ENCODE data around the gene NCKAP1.
"Not testable (repeated sequence)": the region's sequence is repeated elsewhere in the genome, so short reads cannot be mapped to it uniquely, and the experiment has no call there.

Gene NCKAP1

GRCh38 chr2:183025993-183026392 is 12.3 kb downstream of the NCKAP1 start:
- no peak for ATAC-seq
- DNase-seq (ENCODE audit: low spot score in 2 of 2), result no peak
- no peaks in the 10 kb centered on the region for H3K9me3 Mint-ChIP-seq
- no peak overlapping the region for H3K27ac Mint-ChIP-seq
- no peaks in the 10 kb centered on the region for H3K4me1 Mint-ChIP-seq
- H3K36me3 Mint-ChIP-seq, result peaks cover 7% of the 10 kb centered on the region
- H3K4me3 Mint-ChIP-seq, result no peak overlapping the region

- no peak for DNase-seq (ENCODE audit: low spot score in 2 of 2)
- H3K4me3 Mint-ChIP-seq, result no peak overlapping the region
Measured at GRCh38 chr2:183024339-183025095, 13.7 kb downstream of the NCKAP1 start.

GRCh38 chr2:183022711-183023110 is 15.5 kb downstream of the NCKAP1 start:
- H3K4me1 Mint-ChIP-seq, result no peaks in the 10 kb centered on the region
- H3K9me3 Mint-ChIP-seq, result no peaks in the 10 kb centered on the region
- no peak for DNase-seq (ENCODE audit: low spot score in 2 of 2)
- H3K36me3 Mint-ChIP-seq, result peaks cover 13% of the 10 kb centered on the region
- no peak for ATAC-seq
- H3K4me3 Mint-ChIP-seq, result no peak overlapping the region
- H3K27ac Mint-ChIP-seq, result no peak overlapping the region

More at GRCh38 chr2:183024339-183025095, 13.7 kb downstream of the NCKAP1 start:
- no peak overlapping the region for H3K27ac Mint-ChIP-seq
- no peaks in the 10 kb centered on the region for H3K9me3 Mint-ChIP-seq
- H3K4me1 Mint-ChIP-seq, result no peaks in the 10 kb centered on the region
- ATAC-seq, result no peak
- H3K36me3 Mint-ChIP-seq, result peaks cover 13% of the 10 kb centered on the region

GRCh38 chr2:183021613-183022012 is 16.6 kb downstream of the NCKAP1 start:
- no peaks in the 10 kb centered on the region for H3K4me1 Mint-ChIP-seq
- DNase-seq (ENCODE audit: low spot score in 2 of 2), result no peak
- H3K36me3 Mint-ChIP-seq, result peaks cover 13% of the 10 kb centered on the region
- ATAC-seq, result no peak
- H3K27ac Mint-ChIP-seq, result no peak overlapping the region
- no peak overlapping the region for H3K4me3 Mint-ChIP-seq
- no peaks in the 10 kb centered on the region for H3K9me3 Mint-ChIP-seq

- DNase-seq (ENCODE audit: low spot score in 2 of 2) (no peak), ATAC-seq (no peak)
- peaks cover 13% of the 10 kb centered on the region for H3K36me3 Mint-ChIP-seq
- no peaks in the 10 kb centered on the region for H3K9me3 Mint-ChIP-seq
- no peaks in the 10 kb centered on the region for H3K4me1 Mint-ChIP-seq
- no peak overlapping the region for H3K4me3 Mint-ChIP-seq
- no peak overlapping the region for H3K27ac Mint-ChIP-seq
Measured at GRCh38 chr2:183019718-183020442, 18.4 kb downstream of the NCKAP1 start.

GRCh38 chr2:183017845-183018244 is 20.4 kb downstream of the NCKAP1 start:
- H3K36me3 Mint-ChIP-seq; H3K9me3 Mint-ChIP-seq; H3K4me3 Mint-ChIP-seq; DNase-seq (ENCODE audit: low spot score in 2 of 2); H3K4me1 Mint-ChIP-seq; ATAC-seq; H3K27ac Mint-ChIP-seq: not testable (repeated sequence)

- Mint-ChIP-seq H3K9me3 (no peaks in the 10 kb centered on the region), H3K4me3 (no peak overlapping the region), H3K36me3 (no peaks in the 10 kb centered on the region), H3K4me1 (no peaks in the 10 kb centered on the region), H3K27ac (no peak overlapping the region)
- DNase-seq (ENCODE audit: low spot score in 2 of 2) (no peak), ATAC-seq (no peak)
Measured at GRCh38 chr2:183014005-183014404, 24.3 kb downstream of the NCKAP1 start.

- Mint-ChIP-seq H3K9me3 (no peaks in the 10 kb centered on the region), H3K36me3 (no peaks in the 10 kb centered on the region), H3K4me1 (no peaks in the 10 kb centered on the region), H3K27ac (no peak overlapping the region), H3K4me3 (no peak overlapping the region)
- ATAC-seq (no peak), DNase-seq (ENCODE audit: low spot score in 2 of 2) (no peak)
Measured at GRCh38 chr2:183011743-183012142, 26.5 kb downstream of the NCKAP1 start.

- Mint-ChIP-seq H3K27ac (no peak overlapping the region), H3K4me1 (no peaks in the 10 kb centered on the region), H3K36me3 (no peaks in the 10 kb centered on the region), H3K4me3 (no peak overlapping the region), H3K9me3 (no peaks in the 10 kb centered on the region)
- ATAC-seq (no peak), DNase-seq (ENCODE audit: low spot score in 2 of 2) (no peak)
Measured at GRCh38 chr2:183010112-183010511, 28.1 kb downstream of the NCKAP1 start.

GRCh38 chr2:183009249-183009899 is 28.9 kb downstream of the NCKAP1 start:
- Mint-ChIP-seq H3K36me3 (no peaks in the 10 kb centered on the region), H3K4me1 (no peaks in the 10 kb centered on the region), H3K9me3 (no peaks in the 10 kb centered on the region), H3K4me3 (no peak overlapping the region), H3K27ac (no peak overlapping the region)
- ATAC-seq (no peak), DNase-seq (ENCODE audit: low spot score in 2 of 2) (no peak)

- H3K4me3 Mint-ChIP-seq, result no peak overlapping the region
- H3K36me3 Mint-ChIP-seq, result peaks cover 13% of the 10 kb centered on the region
- H3K9me3 Mint-ChIP-seq, result no peaks in the 10 kb centered on the region
- H3K27ac Mint-ChIP-seq, result no peak overlapping the region
- ATAC-seq, result no peak
- H3K4me1 Mint-ChIP-seq, result no peaks in the 10 kb centered on the region
- no peak for DNase-seq (ENCODE audit: low spot score in 2 of 2)
Measured at GRCh38 chr2:183001948-183002347, 36.3 kb downstream of the NCKAP1 start.

GRCh38 chr2:183000846-183001245 is 37.4 kb downstream of the NCKAP1 start:
- Mint-ChIP-seq H3K9me3 (no peaks in the 10 kb centered on the region), H3K4me3 (no peak overlapping the region), H3K36me3 (peaks cover 14% of the 10 kb centered on the region), H3K4me1 (no peaks in the 10 kb centered on the region), H3K27ac (no peak overlapping the region)
- DNase-seq (ENCODE audit: low spot score in 2 of 2) (no peak), ATAC-seq (no peak)

- ATAC-seq (no peak), DNase-seq (ENCODE audit: low spot score in 2 of 2) (no peak)
- no peak overlapping the region for H3K27ac Mint-ChIP-seq
- no peaks in the 10 kb centered on the region for H3K9me3 Mint-ChIP-seq
- H3K4me1 Mint-ChIP-seq, result no peaks in the 10 kb centered on the region
- H3K36me3 Mint-ChIP-seq, result peaks cover 14% of the 10 kb centered on the region
- no peak overlapping the region for H3K4me3 Mint-ChIP-seq
Measured at GRCh38 chr2:182999348-183000028, 38.8 kb downstream of the NCKAP1 start.

- H3K4me3 Mint-ChIP-seq, result no peak overlapping the region
- H3K27ac Mint-ChIP-seq, result no peak overlapping the region
- H3K36me3 Mint-ChIP-seq, result peaks cover 5% of the 10 kb centered on the region
- H3K9me3 Mint-ChIP-seq, result no peaks in the 10 kb centered on the region
- no peak for ATAC-seq
- H3K4me1 Mint-ChIP-seq, result no peaks in the 10 kb centered on the region
- DNase-seq (ENCODE audit: low spot score in 2 of 2), result no peak
Measured at GRCh38 chr2:182994228-182994912, 43.9 kb downstream of the NCKAP1 start.

- no peak for DNase-seq (ENCODE audit: low spot score in 2 of 2)
- peaks cover 37% of the 10 kb centered on the region for H3K36me3 Mint-ChIP-seq
- H3K4me3 Mint-ChIP-seq, result no peak overlapping the region
- no peak for ATAC-seq
- no peaks in the 10 kb centered on the region for H3K4me1 Mint-ChIP-seq
- no peak overlapping the region for H3K27ac Mint-ChIP-seq
- H3K9me3 Mint-ChIP-seq, result no peaks in the 10 kb centered on the region
Measured at GRCh38 chr2:182982941-182983340, 55.3 kb downstream of the NCKAP1 start.

Data from stimulated activated effector memory CD8-positive, alpha-beta T cell treated with anti-CD3 and anti-CD28 coated beads, Interleukin-12 subunit alpha, Interleukin-12 subunit beta, amount 100 ng/mL, for 72 hours (primary cell).